IMR-90 (cell line): ENCODE data around the gene MAP1LC3B2. TPM values are rescaled to one million over a fixed set of nuclear protein-coding genes. Genes with fewer than 3 reads are reported as not detected.

Experiments used
- ATAC-seq: fragments of 200-7000 bp; cut with Tn5 transposase; 2 replicates; pipeline ENCODE4 v1.9.1; 2020; ENCODE audit warnings: low read depth, mild to moderate bottlenecking, moderate library complexity
- BruUV-seq: library from RNA; stranded (reverse); fragments of 400-500 nt; replicated peaks from 2 replicates; lab custom pipeline; 2021; lab: Mats Ljungman, UMichigan
- CTCF ChIA-PET: fragments of 300-600 bp; formaldehyde crosslinking; extraction: SDS; loops from one replicate; lab custom pipeline; 2021; ENCODE audit warnings: antibody characterized with exemption; lab: Yijun Ruan, JAX
- POLR2A ChIA-PET: fragments of 300-600 bp; sonication (Branson Sonifier 250); formaldehyde crosslinking; loops from one replicate; lab custom pipeline; 2022; ENCODE audit warnings: antibody characterized with exemption; ENCODE audit not compliant: unreplicated experiment; lab: Charles Lee
- DNase-seq: peaks from one replicate; pipeline ENCODE4 v3.0.0; 2013
- H2AFZ ChIP-seq: replicated peaks from 2 replicates; pipeline ENCODE3; 2013; ENCODE audit warnings: low read length, mild to moderate bottlenecking; ENCODE audit not compliant: poor library complexity
- H2AK5ac ChIP-seq: 2 replicates; pipeline ENCODE4 v1.6.1; 2013; ENCODE audit warnings: low read depth, low read length, inconsistent platforms
- H2AK9ac ChIP-seq: replicated peaks from 2 replicates; pipeline ENCODE3; 2013; ENCODE audit warnings: mild to moderate bottlenecking, low read depth, low read length, moderate library complexity; ENCODE audit not compliant: poor library complexity
- H2BK120ac ChIP-seq: 2 replicates; pipeline ENCODE4 v1.6.1; 2013; ENCODE audit warnings: low read depth, low read length, inconsistent platforms
- H2BK15ac ChIP-seq: 3 replicates; pipeline ENCODE4 v1.6.1; 2013; ENCODE audit warnings: low read depth, low read length, inconsistent platforms
- H2BK20ac ChIP-seq: 2 replicates; pipeline ENCODE4 v1.6.1; 2013; ENCODE audit warnings: low read depth, mild to moderate bottlenecking, inconsistent platforms, low read length, moderate library complexity
- H2BK5ac ChIP-seq: 2 replicates; pipeline ENCODE4 v1.6.1; 2013; ENCODE audit warnings: mild to moderate bottlenecking, low read depth, low read length, inconsistent platforms; ENCODE audit not compliant: poor library complexity, severe bottlenecking
- H3K14ac ChIP-seq: replicated peaks from 2 replicates; pipeline ENCODE4 v1.6.1; 2013; ENCODE audit warnings: low read depth, low read length, inconsistent platforms
- H3K18ac ChIP-seq: 2 replicates; pipeline ENCODE4 v1.6.1; 2013; ENCODE audit warnings: low read depth, low read length, control low read depth
- H3K23ac ChIP-seq: 2 replicates; pipeline ENCODE4 v1.6.1; 2013; ENCODE audit warnings: low read depth, low read length, inconsistent platforms
- H3K27ac ChIP-seq: 2 replicates; pipeline ENCODE4 v1.5.1; 2013; ENCODE audit warnings: mild to moderate bottlenecking, control low read depth, low read length; ENCODE audit not compliant: insufficient read depth
- H3K27me3 ChIP-seq: 2 replicates; pipeline ENCODE4 v1.6.1; 2013; ENCODE audit warnings: low read length; ENCODE audit not compliant: control insufficient read depth, insufficient read depth
- H3K36me3 ChIP-seq: 2 replicates; pipeline ENCODE4 v1.6.1; 2013; ENCODE audit warnings: low read length, mixed read lengths; ENCODE audit not compliant: control insufficient read depth, insufficient read depth
- H3K4ac ChIP-seq: 2 replicates; pipeline ENCODE4 v1.6.1; 2013; ENCODE audit warnings: low read depth, low read length, inconsistent platforms
- H3K4me1 ChIP-seq: 2 replicates; pipeline ENCODE4 v1.6.1; 2013; ENCODE audit warnings: low read length, mixed read lengths; ENCODE audit not compliant: control insufficient read depth, insufficient read depth
- H3K4me2 ChIP-seq: 2 replicates; pipeline ENCODE4 v1.6.1; 2013; ENCODE audit warnings: low read depth, mild to moderate bottlenecking, control low read depth, low read length, moderate library complexity
- H3K4me3 ChIP-seq: 2 replicates; pipeline ENCODE4 v1.5.1; 2013; ENCODE audit warnings: low read depth, mild to moderate bottlenecking, control low read depth, low read length, moderate library complexity; ENCODE audit not compliant: insufficient read depth
- H3K56ac ChIP-seq: 2 replicates; pipeline ENCODE4 v1.6.1; 2013; ENCODE audit warnings: low read length, inconsistent platforms; ENCODE audit not compliant: insufficient read depth; ENCODE audit errors: extremely low read depth
- H3K79me1 ChIP-seq, 2 experiments: 2 replicates each; pipeline ENCODE4 v1.6.1; 2013; ENCODE audit warnings: low read length in 2 of 2, inconsistent platforms in 1 of 2, low read depth in 1 of 2
- H3K9ac ChIP-seq: 2 replicates; pipeline ENCODE4 v1.6.1; 2013; ENCODE audit warnings: low read depth, low read length, control low read depth
- H3K9me1 ChIP-seq: 2 replicates; pipeline ENCODE4 v1.6.1; 2013; ENCODE audit warnings: low read length, inconsistent platforms; ENCODE audit not compliant: insufficient read depth
- H3K9me3 ChIP-seq: 2 replicates; pipeline ENCODE4 v1.6.1; 2013; ENCODE audit warnings: low read length; ENCODE audit not compliant: control insufficient read depth, insufficient read depth
- H4K20me1 ChIP-seq: 2 replicates; pipeline ENCODE4 v1.6.1; 2013; ENCODE audit warnings: low read length, inconsistent platforms; ENCODE audit not compliant: insufficient read depth
- H4K5ac ChIP-seq: 2 replicates; pipeline ENCODE4 v1.6.1; 2013; ENCODE audit warnings: mild to moderate bottlenecking, low read depth, low read length, control low read depth
- H4K8ac ChIP-seq, 2 experiments: 2 replicates each; pipeline ENCODE4 v1.6.1; 2013; ENCODE audit warnings: low read depth in 2 of 2, low read length in 2 of 2, control low read depth in 1 of 2, inconsistent platforms in 1 of 2
- H4K91ac ChIP-seq: 2 replicates; pipeline ENCODE4 v1.6.1; 2013; ENCODE audit warnings: low read depth, low read length, inconsistent platforms; ENCODE audit not compliant: insufficient read depth
- BHLHE40 ChIP-seq: fragments of 150-350 bp; IDR thresholded peaks from 2 replicates; pipeline ENCODE4 v1.6.1; 2016; ENCODE audit warnings: mild to moderate bottlenecking, low read depth, low read length
- FOS ChIP-seq: fragments of 150-350 bp; IDR thresholded peaks from 2 replicates; pipeline ENCODE4 v1.6.1; 2016; ENCODE audit warnings: low read depth, low read length
- MAFK ChIP-seq: IDR thresholded peaks from 2 replicates; pipeline ENCODE4 v1.6.1; 2012; ENCODE audit warnings: low read depth, low read length, improper control_type of control experiment
- NFE2L2 ChIP-seq: fragments of 150-350 bp; IDR thresholded peaks from 2 replicates; pipeline ENCODE4 v1.6.1; 2016; ENCODE audit warnings: low read depth, mild to moderate bottlenecking, low read length
- POLR2A ChIP-seq: IDR thresholded peaks from 2 replicates; pipeline ENCODE4 v1.6.1; 2012; ENCODE audit warnings: mild to moderate bottlenecking, low read depth, low read length
- RAD21 ChIP-seq: IDR thresholded peaks from 2 replicates; pipeline ENCODE4 v1.6.1; 2012; ENCODE audit warnings: low read length, improper control_type of control experiment
- SMC3 ChIP-seq: fragments of 150-350 bp; IDR thresholded peaks from 2 replicates; pipeline ENCODE4 v1.6.1; 2016; ENCODE audit warnings: low read depth, mild to moderate bottlenecking, antibody characterized with exemption, low read length, moderate library complexity
- WGBS, 2 experiments: methylation state at CpG; one replicate each; pipeline versions ENCODE4 v1.1.5 to v1.1.7; 2013; ENCODE audit warnings: missing lambda C conversion rate in 2 of 2; ENCODE audit not compliant: insufficient read length in 1 of 2; ENCODE audit errors: extremely low coverage in 2 of 2; 5-methylcytosine and 5-hydroxymethylcytosine counted together
- dilution Hi-C: fragments of 300-500 bp; cut with HindIII; formaldehyde crosslinking; loops from one replicate; pipeline ENCODE4 v1.14.3; 2018; ENCODE audit warnings: low sequenced_read_pairs; ENCODE audit not compliant: unreplicated experiment
- in situ Hi-C: fragments of 300-500 bp; cut with MboI; formaldehyde crosslinking; loops from 3 replicates; pipeline ENCODE4 v1.14.3; 2019; ENCODE audit warnings: low sequenced_read_pairs, inconsistent platforms, mixed read lengths
- intact Hi-C: fragments of 100-400 bp; cut with micrococcal nuclease; formaldehyde crosslinking; loops from 2 replicates; pipeline ENCODE4 v1.10.0; 2022
- polyA plus RNA-seq, 3 experiments: library from polyadenylated mRNA; depleted of rRNA; stranded (reverse); fragments of >200 nt; gene quantifications; 2 replicates each; pipeline ENCODE4 v1.2.3, GENCODE V29; 2012; ENCODE audit warnings: low replicate concordance in 1 of 3
- total RNA-seq: library from RNA; depleted of rRNA; stranded (reverse); fragments of >200 nt; gene quantifications from 2 replicates; pipeline ENCODE4 v1.2.3, GENCODE V29; 2012
- TF ChIP-seq, protein P1 (sequence below): fragments of 150-350 bp; IDR thresholded peaks from 2 replicates; pipeline ENCODE4 v1.6.1; 2017; ENCODE audit warnings: mild to moderate bottlenecking, antibody characterized with exemption, low read length, low read depth

MAP1LC3B2 gene
- total and polyA plus RNA-seq, 2 of the 4 experiments (the other 2 are of a cell fraction), result 1.4 TPM; not detected in 1

DNA sequence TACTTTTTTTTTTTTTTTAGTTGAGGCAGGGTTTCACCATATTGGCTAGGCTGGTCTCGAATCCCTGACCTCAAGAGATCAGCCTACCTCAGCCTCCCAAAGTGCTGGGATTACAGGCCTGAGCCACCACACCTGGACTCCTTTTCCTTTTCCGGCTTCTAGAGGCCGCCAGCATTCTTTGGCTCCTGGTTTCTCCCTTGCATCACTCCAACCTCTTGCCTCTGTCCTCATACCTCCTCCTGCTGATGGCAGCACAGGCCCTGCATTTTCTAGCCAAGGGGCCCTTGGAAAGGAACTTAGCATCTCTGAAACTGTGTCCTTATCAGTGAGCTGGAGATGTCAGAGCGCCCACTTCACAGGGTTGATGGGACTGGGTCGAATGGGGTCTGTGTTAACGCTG, 53.3 kb downstream of the MAP1LC3B2 start:
- H3K23ac ChIP-seq, result no peak overlapping the region
- no peak overlapping the region for H3K4me2 ChIP-seq
- H3K18ac ChIP-seq, result no peak overlapping the region
- H3K9ac ChIP-seq, result no peak overlapping the region
- intact Hi-C loops (no loop called here), in situ Hi-C loops (no loop called here), dilution Hi-C loops (no loop called here)
- ChIA-PET POLR2A (no interaction called here), CTCF (interaction anchor here (0.6 kb wide), 1 partner anchor 26 kb away, joined by 4 read pairs; no protein-coding TSS in a partner anchor)
- H3K9me3 ChIP-seq, result peaks cover 4% of the 10 kb centered on the region; the same call in 1 of the 2 replicates
- H3K36me3 ChIP-seq, result no peaks in the 10 kb centered on the region
- ATAC-seq (no peak), DNase-seq (no peak)
- H4K8ac ChIP-seq, result no peak overlapping the region
- no peaks in the 10 kb centered on the region for H3K9me1 ChIP-seq
- 100% methylated on average over 1 of the region's 6 CpGs; no CpG with 5 or more reads in 1 of the 2 experiments for WGBS, 2 experiments
- no peak overlapping the region for H4K91ac ChIP-seq
- H3K14ac ChIP-seq, result no peak overlapping the region
- no peaks in the 10 kb centered on the region for H4K20me1 ChIP-seq
- no peak overlapping the region for H2BK120ac ChIP-seq
- no peak for TF ChIP-seq FOS
- no peak for TF ChIP-seq BHLHE40
- no peak for TF ChIP-seq SMC3
- no peak for TF ChIP-seq NFE2L2
- no peak for TF ChIP-seq MAFK
- no peak for TF ChIP-seq RAD21
- TF ChIP-seq, protein P1, sequence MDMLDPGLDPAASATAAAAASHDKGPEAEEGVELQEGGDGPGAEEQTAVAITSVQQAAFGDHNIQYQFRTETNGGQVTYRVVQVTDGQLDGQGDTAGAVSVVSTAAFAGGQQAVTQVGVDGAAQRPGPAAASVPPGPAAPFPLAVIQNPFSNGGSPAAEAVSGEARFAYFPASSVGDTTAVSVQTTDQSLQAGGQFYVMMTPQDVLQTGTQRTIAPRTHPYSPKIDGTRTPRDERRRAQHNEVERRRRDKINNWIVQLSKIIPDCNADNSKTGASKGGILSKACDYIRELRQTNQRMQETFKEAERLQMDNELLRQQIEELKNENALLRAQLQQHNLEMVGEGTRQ, result no peak
- TF ChIP-seq POLR2A, result no peak
- H2BK20ac ChIP-seq, result no peak overlapping the region
- no peak overlapping the region for H4K5ac ChIP-seq
- no peak overlapping the region for H3K4ac ChIP-seq
- no peaks in the 10 kb centered on the region for H3K79me1 ChIP-seq
- peak overlapping the region; percentile 10 for H2AK9ac ChIP-seq
- no peak overlapping the region for H3K4me3 ChIP-seq
- H3K27me3 ChIP-seq, result peaks cover 2% of the 10 kb centered on the region; the same call in 1 of the 2 replicates
- H2AK5ac ChIP-seq, result no peak overlapping the region
- H3K4me1 ChIP-seq, result no peaks in the 10 kb centered on the region
- H2BK15ac ChIP-seq, result no peak overlapping the region
- no peak overlapping the region for H2BK5ac ChIP-seq
- no peak overlapping the region for H2AFZ ChIP-seq
- no peak overlapping the region for H3K27ac ChIP-seq
- H3K56ac ChIP-seq, result no peak overlapping the region
- no TSS peak for BruUV-seq
